ENCODE measurements around the gene IREB2. TPM values are rescaled to one million over a fixed set of nuclear protein-coding genes. Genes with fewer than 3 reads are reported as not detected.
A peak's percentile ranks its signal among the peaks of the same experiment; 100 is the strongest.

Gene IREB2
- total RNA-seq, 1 experiment from 2014 or later = 89.5 TPM

DNA sequence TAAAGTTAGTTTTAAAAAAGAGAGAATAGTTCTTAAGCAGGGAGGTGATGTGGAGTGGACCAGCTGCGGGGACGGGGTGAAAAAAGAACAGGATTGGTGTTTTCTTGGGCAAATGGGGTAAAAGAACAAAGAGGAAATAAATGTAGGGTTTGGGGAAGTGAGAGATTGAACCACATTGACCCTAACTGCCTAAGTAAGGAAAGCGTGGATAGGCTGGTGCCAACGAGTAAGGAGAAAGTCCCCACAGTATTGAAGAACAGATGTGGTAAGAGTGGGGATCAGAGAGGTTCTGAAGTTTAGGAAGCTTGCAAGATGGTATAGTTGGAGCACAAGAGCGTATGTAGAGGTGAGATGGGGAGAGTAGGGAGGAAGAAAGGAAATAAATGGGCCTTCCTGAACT lies 17.0 kb downstream of the IREB2 start:
- H3K36me3 Mint-ChIP-seq = peaks cover 2% of the 10 kb centered on the region
- ChIA-PET POLR2A (no interaction called here), CTCF (no interaction called here)
- H3K4me3 Mint-ChIP-seq = no peak overlapping the region
- peaks cover 52% of the 10 kb centered on the region for H3K4me1 Mint-ChIP-seq
- ATAC-seq (no peak), DNase-seq (ENCODE audit: low spot score) (no peak)
- no peaks in the 10 kb centered on the region; the same call in 1 of the 2 replicates for H3K9me3 Mint-ChIP-seq
- TF ChIP-seq, protein P1, sequence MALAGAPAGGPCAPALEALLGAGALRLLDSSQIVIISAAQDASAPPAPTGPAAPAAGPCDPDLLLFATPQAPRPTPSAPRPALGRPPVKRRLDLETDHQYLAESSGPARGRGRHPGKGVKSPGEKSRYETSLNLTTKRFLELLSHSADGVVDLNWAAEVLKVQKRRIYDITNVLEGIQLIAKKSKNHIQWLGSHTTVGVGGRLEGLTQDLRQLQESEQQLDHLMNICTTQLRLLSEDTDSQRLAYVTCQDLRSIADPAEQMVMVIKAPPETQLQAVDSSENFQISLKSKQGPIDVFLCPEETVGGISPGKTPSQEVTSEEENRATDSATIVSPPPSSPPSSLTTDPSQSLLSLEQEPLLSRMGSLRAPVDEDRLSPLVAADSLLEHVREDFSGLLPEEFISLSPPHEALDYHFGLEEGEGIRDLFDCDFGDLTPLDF (CRISPR knock-in tag; IDR thresholded peaks at IDR 0.05) = no peak
- TF ChIP-seq GTF2I (CRISPR knock-in tag; conservative IDR thresholded peaks at IDR 0.05) (no peak), NFE2L1 (CRISPR knock-in tag; IDR thresholded peaks at IDR 0.05) (no peak), TEAD4 (CRISPR knock-in tag; IDR thresholded peaks at IDR 0.05) (no peak), ZNF232 (CRISPR knock-in tag; IDR thresholded peaks at IDR 0.05) (no peak)
- TF ChIP-seq, protein P2, sequence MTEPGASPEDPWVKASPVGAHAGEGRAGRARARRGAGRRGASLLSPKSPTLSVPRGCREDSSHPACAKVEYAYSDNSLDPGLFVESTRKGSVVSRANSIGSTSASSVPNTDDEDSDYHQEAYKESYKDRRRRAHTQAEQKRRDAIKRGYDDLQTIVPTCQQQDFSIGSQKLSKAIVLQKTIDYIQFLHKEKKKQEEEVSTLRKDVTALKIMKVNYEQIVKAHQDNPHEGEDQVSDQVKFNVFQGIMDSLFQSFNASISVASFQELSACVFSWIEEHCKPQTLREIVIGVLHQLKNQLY (CRISPR knock-in tag; IDR thresholded peaks at IDR 0.05) = no peak
- TF ChIP-seq, protein P3, sequence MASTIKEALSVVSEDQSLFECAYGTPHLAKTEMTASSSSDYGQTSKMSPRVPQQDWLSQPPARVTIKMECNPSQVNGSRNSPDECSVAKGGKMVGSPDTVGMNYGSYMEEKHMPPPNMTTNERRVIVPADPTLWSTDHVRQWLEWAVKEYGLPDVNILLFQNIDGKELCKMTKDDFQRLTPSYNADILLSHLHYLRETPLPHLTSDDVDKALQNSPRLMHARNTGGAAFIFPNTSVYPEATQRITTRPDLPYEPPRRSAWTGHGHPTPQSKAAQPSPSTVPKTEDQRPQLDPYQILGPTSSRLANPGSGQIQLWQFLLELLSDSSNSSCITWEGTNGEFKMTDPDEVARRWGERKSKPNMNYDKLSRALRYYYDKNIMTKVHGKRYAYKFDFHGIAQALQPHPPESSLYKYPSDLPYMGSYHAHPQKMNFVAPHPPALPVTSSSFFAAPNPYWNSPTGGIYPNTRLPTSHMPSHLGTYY (CRISPR knock-in tag; IDR thresholded peaks at IDR 0.05) = no peak
- H3K27ac Mint-ChIP-seq = peak overlapping the region; percentile 24
- H3K27me3 Mint-ChIP-seq (ENCODE audit: low read depth) = no peaks in the 10 kb centered on the region

DNA sequence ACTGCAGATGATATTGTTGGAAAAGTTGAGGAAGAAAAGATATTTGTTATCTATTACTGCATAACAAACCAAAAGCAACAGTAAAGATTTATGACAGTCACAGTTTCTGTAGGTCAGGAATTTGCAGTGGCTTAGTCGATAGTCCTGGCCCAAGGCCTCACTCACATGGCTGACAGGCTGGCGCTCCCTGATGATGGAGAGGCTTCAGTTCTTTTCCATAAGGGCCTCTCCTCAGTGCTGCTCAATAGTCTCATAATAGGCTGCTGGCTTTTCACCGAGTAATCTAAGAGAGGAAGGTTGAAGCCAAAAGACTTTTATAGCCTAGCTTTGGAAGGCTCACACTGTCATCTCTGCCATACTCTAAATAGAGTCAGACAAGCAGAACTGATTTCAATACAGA lies 17.7 kb downstream of the IREB2 start:
- Mint-ChIP-seq H3K27me3 (ENCODE audit: low read depth) (no peaks in the 10 kb centered on the region), H3K27ac (peak overlapping the region; percentile 48; the same call in 1 of the 2 replicates), H3K9me3 (no peaks in the 10 kb centered on the region; the same call in 1 of the 2 replicates), H3K36me3 (no peaks in the 10 kb centered on the region; the same call in 1 of the 2 replicates), H3K4me1 (peaks cover 60% of the 10 kb centered on the region), H3K4me3 (no peak overlapping the region)
- no peak for DNase-seq (ENCODE audit: low spot score)
- no peak for ATAC-seq
- POLR2A ChIA-PET = no interaction called here
- CTCF ChIA-PET = no interaction called here
- TF ChIP-seq, protein P4, sequence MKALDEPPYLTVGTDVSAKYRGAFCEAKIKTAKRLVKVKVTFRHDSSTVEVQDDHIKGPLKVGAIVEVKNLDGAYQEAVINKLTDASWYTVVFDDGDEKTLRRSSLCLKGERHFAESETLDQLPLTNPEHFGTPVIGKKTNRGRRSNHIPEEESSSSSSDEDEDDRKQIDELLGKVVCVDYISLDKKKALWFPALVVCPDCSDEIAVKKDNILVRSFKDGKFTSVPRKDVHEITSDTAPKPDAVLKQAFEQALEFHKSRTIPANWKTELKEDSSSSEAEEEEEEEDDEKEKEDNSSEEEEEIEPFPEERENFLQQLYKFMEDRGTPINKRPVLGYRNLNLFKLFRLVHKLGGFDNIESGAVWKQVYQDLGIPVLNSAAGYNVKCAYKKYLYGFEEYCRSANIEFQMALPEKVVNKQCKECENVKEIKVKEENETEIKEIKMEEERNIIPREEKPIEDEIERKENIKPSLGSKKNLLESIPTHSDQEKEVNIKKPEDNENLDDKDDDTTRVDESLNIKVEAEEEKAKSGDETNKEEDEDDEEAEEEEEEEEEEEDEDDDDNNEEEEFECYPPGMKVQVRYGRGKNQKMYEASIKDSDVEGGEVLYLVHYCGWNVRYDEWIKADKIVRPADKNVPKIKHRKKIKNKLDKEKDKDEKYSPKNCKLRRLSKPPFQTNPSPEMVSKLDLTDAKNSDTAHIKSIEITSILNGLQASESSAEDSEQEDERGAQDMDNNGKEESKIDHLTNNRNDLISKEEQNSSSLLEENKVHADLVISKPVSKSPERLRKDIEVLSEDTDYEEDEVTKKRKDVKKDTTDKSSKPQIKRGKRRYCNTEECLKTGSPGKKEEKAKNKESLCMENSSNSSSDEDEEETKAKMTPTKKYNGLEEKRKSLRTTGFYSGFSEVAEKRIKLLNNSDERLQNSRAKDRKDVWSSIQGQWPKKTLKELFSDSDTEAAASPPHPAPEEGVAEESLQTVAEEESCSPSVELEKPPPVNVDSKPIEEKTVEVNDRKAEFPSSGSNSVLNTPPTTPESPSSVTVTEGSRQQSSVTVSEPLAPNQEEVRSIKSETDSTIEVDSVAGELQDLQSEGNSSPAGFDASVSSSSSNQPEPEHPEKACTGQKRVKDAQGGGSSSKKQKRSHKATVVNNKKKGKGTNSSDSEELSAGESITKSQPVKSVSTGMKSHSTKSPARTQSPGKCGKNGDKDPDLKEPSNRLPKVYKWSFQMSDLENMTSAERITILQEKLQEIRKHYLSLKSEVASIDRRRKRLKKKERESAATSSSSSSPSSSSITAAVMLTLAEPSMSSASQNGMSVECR (CRISPR knock-in tag; IDR thresholded peaks at IDR 0.05; ENCODE audit: borderline replicate concordance) = no peak
- TF ChIP-seq ELF4 (CRISPR knock-in tag; IDR thresholded peaks at IDR 0.05; ENCODE audit: low read depth) (no peak), ZNF416 (CRISPR knock-in tag; IDR thresholded peaks at IDR 0.05) (no peak), GRHL2 (CRISPR knock-in tag; IDR thresholded peaks at IDR 0.05; ENCODE audit: insufficient replicate concordance, severe bottlenecking) (no peak), SOX15 (CRISPR knock-in tag; IDR thresholded peaks at IDR 0.05) (no peak), PRRX2 (CRISPR knock-in tag; IDR thresholded peaks at IDR 0.05) (no peak), RORB (CRISPR knock-in tag; IDR thresholded peaks at IDR 0.05) (no peak), JUN (CRISPR knock-in tag; IDR thresholded peaks at IDR 0.05) (no peak)
- TF ChIP-seq, protein P5, sequence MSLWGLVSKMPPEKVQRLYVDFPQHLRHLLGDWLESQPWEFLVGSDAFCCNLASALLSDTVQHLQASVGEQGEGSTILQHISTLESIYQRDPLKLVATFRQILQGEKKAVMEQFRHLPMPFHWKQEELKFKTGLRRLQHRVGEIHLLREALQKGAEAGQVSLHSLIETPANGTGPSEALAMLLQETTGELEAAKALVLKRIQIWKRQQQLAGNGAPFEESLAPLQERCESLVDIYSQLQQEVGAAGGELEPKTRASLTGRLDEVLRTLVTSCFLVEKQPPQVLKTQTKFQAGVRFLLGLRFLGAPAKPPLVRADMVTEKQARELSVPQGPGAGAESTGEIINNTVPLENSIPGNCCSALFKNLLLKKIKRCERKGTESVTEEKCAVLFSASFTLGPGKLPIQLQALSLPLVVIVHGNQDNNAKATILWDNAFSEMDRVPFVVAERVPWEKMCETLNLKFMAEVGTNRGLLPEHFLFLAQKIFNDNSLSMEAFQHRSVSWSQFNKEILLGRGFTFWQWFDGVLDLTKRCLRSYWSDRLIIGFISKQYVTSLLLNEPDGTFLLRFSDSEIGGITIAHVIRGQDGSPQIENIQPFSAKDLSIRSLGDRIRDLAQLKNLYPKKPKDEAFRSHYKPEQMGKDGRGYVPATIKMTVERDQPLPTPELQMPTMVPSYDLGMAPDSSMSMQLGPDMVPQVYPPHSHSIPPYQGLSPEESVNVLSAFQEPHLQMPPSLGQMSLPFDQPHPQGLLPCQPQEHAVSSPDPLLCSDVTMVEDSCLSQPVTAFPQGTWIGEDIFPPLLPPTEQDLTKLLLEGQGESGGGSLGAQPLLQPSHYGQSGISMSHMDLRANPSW (CRISPR knock-in tag; conservative IDR thresholded peaks at IDR 0.05; ENCODE audit: low read depth) = no peak
- TF ChIP-seq, protein P6, sequence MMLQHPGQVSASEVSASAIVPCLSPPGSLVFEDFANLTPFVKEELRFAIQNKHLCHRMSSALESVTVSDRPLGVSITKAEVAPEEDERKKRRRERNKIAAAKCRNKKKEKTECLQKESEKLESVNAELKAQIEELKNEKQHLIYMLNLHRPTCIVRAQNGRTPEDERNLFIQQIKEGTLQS (CRISPR knock-in tag; conservative IDR thresholded peaks at IDR 0.05) = no peak
- TF ChIP-seq, protein P7, sequence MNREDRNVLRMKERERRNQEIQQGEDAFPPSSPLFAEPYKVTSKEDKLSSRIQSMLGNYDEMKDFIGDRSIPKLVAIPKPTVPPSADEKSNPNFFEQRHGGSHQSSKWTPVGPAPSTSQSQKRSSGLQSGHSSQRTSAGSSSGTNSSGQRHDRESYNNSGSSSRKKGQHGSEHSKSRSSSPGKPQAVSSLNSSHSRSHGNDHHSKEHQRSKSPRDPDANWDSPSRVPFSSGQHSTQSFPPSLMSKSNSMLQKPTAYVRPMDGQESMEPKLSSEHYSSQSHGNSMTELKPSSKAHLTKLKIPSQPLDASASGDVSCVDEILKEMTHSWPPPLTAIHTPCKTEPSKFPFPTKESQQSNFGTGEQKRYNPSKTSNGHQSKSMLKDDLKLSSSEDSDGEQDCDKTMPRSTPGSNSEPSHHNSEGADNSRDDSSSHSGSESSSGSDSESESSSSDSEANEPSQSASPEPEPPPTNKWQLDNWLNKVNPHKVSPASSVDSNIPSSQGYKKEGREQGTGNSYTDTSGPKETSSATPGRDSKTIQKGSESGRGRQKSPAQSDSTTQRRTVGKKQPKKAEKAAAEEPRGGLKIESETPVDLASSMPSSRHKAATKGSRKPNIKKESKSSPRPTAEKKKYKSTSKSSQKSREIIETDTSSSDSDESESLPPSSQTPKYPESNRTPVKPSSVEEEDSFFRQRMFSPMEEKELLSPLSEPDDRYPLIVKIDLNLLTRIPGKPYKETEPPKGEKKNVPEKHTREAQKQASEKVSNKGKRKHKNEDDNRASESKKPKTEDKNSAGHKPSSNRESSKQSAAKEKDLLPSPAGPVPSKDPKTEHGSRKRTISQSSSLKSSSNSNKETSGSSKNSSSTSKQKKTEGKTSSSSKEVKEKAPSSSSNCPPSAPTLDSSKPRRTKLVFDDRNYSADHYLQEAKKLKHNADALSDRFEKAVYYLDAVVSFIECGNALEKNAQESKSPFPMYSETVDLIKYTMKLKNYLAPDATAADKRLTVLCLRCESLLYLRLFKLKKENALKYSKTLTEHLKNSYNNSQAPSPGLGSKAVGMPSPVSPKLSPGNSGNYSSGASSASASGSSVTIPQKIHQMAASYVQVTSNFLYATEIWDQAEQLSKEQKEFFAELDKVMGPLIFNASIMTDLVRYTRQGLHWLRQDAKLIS (CRISPR knock-in tag; IDR thresholded peaks at IDR 0.05; ENCODE audit: borderline replicate concordance) = no peak
- TF ChIP-seq, protein P8, sequence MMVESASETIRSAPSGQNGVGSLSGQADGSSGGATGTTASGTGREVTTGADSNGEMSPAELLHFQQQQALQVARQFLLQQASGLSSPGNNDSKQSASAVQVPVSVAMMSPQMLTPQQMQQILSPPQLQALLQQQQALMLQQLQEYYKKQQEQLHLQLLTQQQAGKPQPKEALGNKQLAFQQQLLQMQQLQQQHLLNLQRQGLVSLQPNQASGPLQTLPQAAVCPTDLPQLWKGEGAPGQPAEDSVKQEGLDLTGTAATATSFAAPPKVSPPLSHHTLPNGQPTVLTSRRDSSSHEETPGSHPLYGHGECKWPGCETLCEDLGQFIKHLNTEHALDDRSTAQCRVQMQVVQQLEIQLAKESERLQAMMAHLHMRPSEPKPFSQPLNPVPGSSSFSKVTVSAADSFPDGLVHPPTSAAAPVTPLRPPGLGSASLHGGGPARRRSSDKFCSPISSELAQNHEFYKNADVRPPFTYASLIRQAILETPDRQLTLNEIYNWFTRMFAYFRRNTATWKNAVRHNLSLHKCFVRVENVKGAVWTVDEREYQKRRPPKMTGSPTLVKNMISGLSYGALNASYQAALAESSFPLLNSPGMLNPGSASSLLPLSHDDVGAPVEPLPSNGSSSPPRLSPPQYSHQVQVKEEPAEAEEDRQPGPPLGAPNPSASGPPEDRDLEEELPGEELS (CRISPR knock-in tag; IDR thresholded peaks at IDR 0.05) = no peak

All from WTC11 (cell line).